Ovary (tissue), 9 donors: Measurements from ENCODE around the gene GFER. TPM values are rescaled to one million over a fixed set of nuclear protein-coding genes. Genes with fewer than 3 reads are reported as not detected.

Source experiments
- DNase-seq, 5 donors: peaks; one replicate each; pipeline ENCODE4 v3.0.0-alpha.2; 2019 to 2020
- H3K27ac ChIP-seq, 2 donors: fragments of 200-600 bp; one replicate each; pipeline versions ENCODE4 v1.5.1 to v1.8.0; 2019 to 2022
- H3K27me3 ChIP-seq: fragments of 200-600 bp; one replicate; pipeline ENCODE4 v1.8.0; 2022
- H3K36me3 ChIP-seq: fragments of 200-600 bp; sonication (generic); one replicate; pipeline ENCODE4 v1.5.1; 2019
- H3K4me1 ChIP-seq: one replicate; pipeline ENCODE4 v1.8.1; 2013; ENCODE audit warnings: mild to moderate bottlenecking, moderate library complexity; ENCODE audit not compliant: insufficient read depth
- H3K4me3 ChIP-seq: fragments of 200-600 bp; sonication (generic); one replicate; pipeline ENCODE4 v1.5.1; 2017
- H3K9me3 ChIP-seq, 2 donors: fragments of 200-600 bp in 1 of 2; sonication (generic) in 1 of 2; one replicate each; pipeline versions ENCODE4 v1.5.1 to v1.8.1; 2013 to 2019; ENCODE audit warnings: mild to moderate bottlenecking in 1 of 2, moderate library complexity in 1 of 2
- CTCF ChIP-seq, 3 donors: fragments of 450-650 bp in 2 of 3; fragments of 200-600 bp in 1 of 3; IDR thresholded peaks; one replicate each; pipeline versions ENCODE4 v1.5.1 to v1.8.0; 2016 to 2022; ENCODE audit warnings: antibody characterized with exemption in 3 of 3, mild to moderate bottlenecking in 1 of 3
- EP300 ChIP-seq: sonication (generic); formaldehyde crosslinking; IDR thresholded peaks from one replicate; pipeline ENCODE4 v1.6.1; 2017; ENCODE audit warnings: antibody characterized with exemption
- POLR2A ChIP-seq: fragments of 450-650 bp; IDR thresholded peaks from one replicate; pipeline ENCODE4 v1.6.1; 2017; ENCODE audit warnings: antibody characterized with exemption, mild to moderate bottlenecking, moderate library complexity
- WGBS, 3 donors: extraction: QIAGEN DNeasy Blood & Tissue Kit in 1 of 3; methylation state at CpG; one replicate each; pipeline versions ENCODE4 v1.1.5 to v1.1.7; 2013 to 2017; 5-methylcytosine and 5-hydroxymethylcytosine counted together
- intact Hi-C, 4 donors: fragments of 100-400 bp; cut with DNase I; formaldehyde crosslinking; loops; one replicate each; pipeline versions ENCODE4 v1.11.0 to v1.15.1; 2022 to 2023
- polyA plus RNA-seq, 2 donors: library from polyadenylated mRNA; stranded (reverse); fragments of 200-250 nt in 1 of 2; fragments of 350-450 nt in 1 of 2; fragmentation: Illumina TruSeq in 1 of 2; extraction: RNeasy Lipid Tissue Mini Kit (QIAGEN cat#74804) in 1 of 2; gene quantifications; one replicate each; pipeline ENCODE4 v1.2.3, GENCODE V29; 2013 to 2014
- total RNA-seq, 7 donors: library from RNA; depleted of rRNA in 2 of 7; stranded (reverse); fragments of >200 nt in 2 of 7; fragmentation: NEBNext Ultra II Directional in 3 of 7; extraction: Animal tissue kit (Norgen Biotek cat#: 25700) in 3 of 7; gene quantifications; one replicate each; pipeline versions ENCODE4 v1.1.0 to v1.2.4, GENCODE V29; 2016 to 2023
- donor health status: DM: no; HTN: no; CAD: no; lungs with moderate emphysema.
- donor health status: DM: no; HTN: no; CAD: no.
- donor health status: Bipolar disorder and iron deficiency.
- donor health status: DM: yes; HTN: yes; CAD: no.
- donor health status: DM: no; HTN: no; CAD: no.
- donor health status: DM: yes; HTN: yes; CAD: no.

GFER gene
- total and polyA plus RNA-seq, 9 donors = 6.1 to 18.5 (median 14.0) TPM

- DNase-seq = no peak
- Histone ChIP-seq H3K36me3 (no peaks in the 10 kb centered on the region), H3K4me1 (no peaks in the 10 kb centered on the region), H3K27ac (no peak overlapping the region), H3K9me3 (no peaks in the 10 kb centered on the region), H3K27me3 (peaks cover 3% of the 10 kb centered on the region), H3K4me3 (no peak overlapping the region)
- intact Hi-C loops = no loop called here
- no peak for TF ChIP-seq CTCF (IDR thresholded peaks at IDR 0.05)
- TF ChIP-seq EP300 = no peak
- TF ChIP-seq POLR2A = no peak
- 76 to 80% (median 80%) methylated on average over 33 to 37 of the region's 37 CpGs for WGBS, 3 donors
These were observed 5.4 kb upstream of the GFER start for GRCh38 chr16:1978476-1979120.

- Histone ChIP-seq H3K4me1 (no peaks in the 10 kb centered on the region), H3K27ac (no peak overlapping the region), H3K4me3 (no peak overlapping the region), H3K27me3 (peaks cover 3% of the 10 kb centered on the region), H3K36me3 (no peaks in the 10 kb centered on the region), H3K9me3 (no peaks in the 10 kb centered on the region)
- no peak for DNase-seq
- no peak for TF ChIP-seq EP300
- intact Hi-C loops = no loop called here
- WGBS, 3 donors = 28 to 35% (median 30%) methylated on average over 63 to 70 of the region's 70 CpGs
These were observed 4.5 kb upstream of the GFER start for GRCh38 chr16:1979271-1980029.

GRCh38 chr16:1980030-1980769 lies 3.8 kb upstream of the GFER start:
- Histone ChIP-seq H3K4me1 (peaks cover 4% of the 10 kb centered on the region), H3K27me3 (peaks cover 3% of the 10 kb centered on the region), H3K36me3 (no peaks in the 10 kb centered on the region), H3K27ac (no peak overlapping the region), H3K4me3 (no peak overlapping the region), H3K9me3 (no peaks in the 10 kb centered on the region)
- DNase-seq = no peak
- TF ChIP-seq POLR2A = no peak
- TF ChIP-seq EP300 = no peak
- TF ChIP-seq CTCF (IDR thresholded peaks at IDR 0.05) = no peak
- intact Hi-C loops = no loop called here
- WGBS, 3 donors = 3 to 7% (median 5%) methylated on average over 33 to 53 of the region's 53 CpGs

GRCh38 chr16:1980770-1981087 lies 3.3 kb upstream of the GFER start:
- intact Hi-C loops = no loop called here

More at GRCh38 chr16:1980770-1981087, 3.3 kb upstream of the GFER start:
- Histone ChIP-seq H3K4me1 (peaks cover 4% of the 10 kb centered on the region), H3K9me3 (no peaks in the 10 kb centered on the region), H3K27ac (no peak overlapping the region), H3K4me3 (no peak overlapping the region), H3K27me3 (peaks cover 3% of the 10 kb centered on the region), H3K36me3 (no peaks in the 10 kb centered on the region)
- no peak for TF ChIP-seq CTCF (IDR thresholded peaks at IDR 0.05)
- no peak for TF ChIP-seq EP300
- no peak for TF ChIP-seq POLR2A
- WGBS, 3 donors = 8 to 18% (median 13%) methylated on average over 14 to 16 of the region's 16 CpGs
- DNase-seq = no peak
